Activated naive CD8-positive, alpha-beta T cell treated with anti-CD3 and anti-CD28 coated beads, Interleukin-2, amount 50 U/mL, for 16 hours (primary cell): Measurements from ENCODE around the gene ARTN.

Experiments used
- DNase-seq: peaks from one replicate; pipeline ENCODE4 v3.0.0-alpha.2; 2020; ENCODE audit warnings: low read depth, low spot score

The ARTN gene

DNA sequence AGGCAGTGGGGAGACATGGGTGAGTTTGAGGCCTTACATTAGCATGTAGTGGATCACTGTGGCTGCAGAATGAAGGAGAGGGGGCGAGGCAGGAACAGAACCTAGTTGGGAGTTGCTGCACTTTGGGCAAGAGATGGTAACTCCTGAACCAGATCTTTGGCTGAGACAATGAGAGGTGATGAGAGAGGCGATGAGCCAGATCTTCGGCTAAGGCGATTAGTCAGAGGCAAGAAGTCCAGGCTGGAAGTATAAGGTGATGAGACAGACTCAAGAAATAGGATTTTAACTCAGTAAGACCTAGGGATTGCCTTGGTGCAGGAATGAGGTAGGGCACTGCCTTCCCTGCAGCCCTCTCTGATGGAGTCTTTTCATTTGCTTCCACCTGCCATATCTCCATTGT lies 9.1 kb upstream of the ARTN start:
- no peak for DNase-seq

DNA sequence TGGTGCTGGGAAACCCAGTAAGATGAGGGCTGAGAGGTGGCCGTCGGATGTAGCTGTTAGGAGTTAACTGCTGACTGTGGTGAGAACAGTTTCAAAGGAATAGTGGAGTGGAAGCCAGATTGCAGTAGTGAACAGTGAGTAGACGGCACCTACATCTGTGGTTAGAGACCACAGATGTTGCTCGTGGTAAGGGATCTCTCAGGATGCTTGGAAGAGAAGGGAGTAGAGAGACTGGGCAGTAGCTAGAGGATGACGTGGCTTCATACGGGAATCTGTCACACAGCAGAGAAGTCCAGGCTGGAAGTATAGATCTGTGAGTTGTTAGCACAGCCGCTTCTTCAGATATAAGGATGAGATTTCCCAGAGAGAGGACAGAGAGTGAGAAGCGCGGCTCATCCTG lies 7.8 kb upstream of the ARTN start:
- DNase-seq, result no peak

GRCh38 chr1:43930168-43930948 lies 3.2 kb upstream of the ARTN start:
- no peak for DNase-seq

- DNase-seq, result no peak
These were observed 2.7 kb upstream of the ARTN start for GRCh38 chr1:43930949-43931275.

DNA sequence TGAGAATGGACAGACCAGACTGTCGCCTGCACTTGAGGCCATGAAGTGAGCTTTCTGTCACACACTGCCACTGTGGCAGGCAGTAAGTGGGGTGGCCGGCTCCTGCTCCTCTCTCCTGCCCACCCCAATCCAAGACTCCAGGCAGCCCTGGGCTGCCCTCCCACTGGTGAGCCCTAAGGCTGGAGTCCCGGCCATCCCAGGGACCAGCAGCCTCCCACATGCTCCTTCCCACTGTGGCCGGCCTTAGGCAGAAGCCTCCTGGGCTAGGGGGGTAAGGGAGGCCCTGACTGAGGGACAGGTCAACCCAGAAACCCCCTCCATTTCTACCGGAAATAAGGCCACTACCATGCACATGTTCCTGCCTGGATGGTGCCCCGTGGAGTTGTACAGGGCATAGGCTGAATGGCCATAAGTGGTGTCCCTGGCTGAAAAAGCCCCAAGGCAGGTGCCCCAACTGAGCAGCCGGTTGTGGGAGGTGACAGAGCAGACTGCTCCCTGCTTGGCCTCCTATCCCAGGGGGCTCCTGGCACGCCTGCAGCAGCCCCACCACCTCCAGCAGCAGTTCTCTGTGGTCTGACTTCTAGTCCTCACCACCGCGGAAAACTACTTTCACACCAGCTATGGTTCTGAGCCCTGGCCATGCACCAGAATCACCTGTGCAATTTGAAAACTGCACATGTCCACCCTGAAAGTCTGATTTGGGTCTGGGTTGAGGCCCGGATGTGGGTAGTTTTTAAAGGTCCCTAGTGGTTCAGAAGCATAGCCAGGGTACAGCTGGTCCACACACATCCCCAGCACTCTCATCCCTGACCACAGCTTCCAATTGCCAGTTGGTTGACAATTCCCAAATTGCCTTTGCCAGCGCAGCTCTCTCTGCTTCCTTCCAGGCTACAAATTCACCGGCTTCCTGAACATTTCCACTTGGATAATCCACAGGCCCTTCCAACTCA lies 1.6 kb upstream of the ARTN start:
- no peak for DNase-seq

DNA sequence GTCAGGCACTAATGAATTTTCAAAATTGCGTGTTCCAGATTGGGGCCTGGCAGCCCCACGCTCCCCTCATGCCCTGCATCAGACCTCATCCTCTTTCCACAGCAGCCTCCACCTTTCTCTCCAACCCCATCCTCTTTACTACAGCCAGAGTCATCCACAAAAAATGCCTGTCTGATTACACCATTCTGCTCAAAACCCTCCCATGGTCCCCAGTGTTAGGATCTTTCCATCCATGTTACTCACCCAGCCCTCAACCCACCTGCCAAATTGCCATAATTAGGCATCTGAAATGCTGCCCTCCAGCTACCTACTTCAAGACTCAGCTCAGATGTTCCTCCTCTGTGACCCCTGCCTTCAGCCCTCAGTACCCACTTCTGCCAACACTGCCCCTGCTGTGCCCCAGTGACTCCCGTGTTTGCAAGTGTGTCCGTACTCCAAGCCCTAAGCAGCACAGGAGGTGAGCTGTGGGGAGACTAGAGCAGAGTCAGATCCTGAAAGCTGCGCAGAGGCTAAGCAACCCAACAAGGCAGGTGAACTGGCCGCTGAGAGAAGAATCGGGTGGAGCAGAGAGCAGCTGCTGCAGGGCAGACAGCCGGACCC lies 715 bp upstream of the ARTN start:
- DNase-seq, result no peak

- peak; percentile 19 for DNase-seq
These were observed 742 bp downstream of the ARTN start for GRCh38 chr1:43934101-43934985.

- DNase-seq, result no peak
These were observed 1.4 kb downstream of the ARTN start for GRCh38 chr1:43934986-43935324.

DNA sequence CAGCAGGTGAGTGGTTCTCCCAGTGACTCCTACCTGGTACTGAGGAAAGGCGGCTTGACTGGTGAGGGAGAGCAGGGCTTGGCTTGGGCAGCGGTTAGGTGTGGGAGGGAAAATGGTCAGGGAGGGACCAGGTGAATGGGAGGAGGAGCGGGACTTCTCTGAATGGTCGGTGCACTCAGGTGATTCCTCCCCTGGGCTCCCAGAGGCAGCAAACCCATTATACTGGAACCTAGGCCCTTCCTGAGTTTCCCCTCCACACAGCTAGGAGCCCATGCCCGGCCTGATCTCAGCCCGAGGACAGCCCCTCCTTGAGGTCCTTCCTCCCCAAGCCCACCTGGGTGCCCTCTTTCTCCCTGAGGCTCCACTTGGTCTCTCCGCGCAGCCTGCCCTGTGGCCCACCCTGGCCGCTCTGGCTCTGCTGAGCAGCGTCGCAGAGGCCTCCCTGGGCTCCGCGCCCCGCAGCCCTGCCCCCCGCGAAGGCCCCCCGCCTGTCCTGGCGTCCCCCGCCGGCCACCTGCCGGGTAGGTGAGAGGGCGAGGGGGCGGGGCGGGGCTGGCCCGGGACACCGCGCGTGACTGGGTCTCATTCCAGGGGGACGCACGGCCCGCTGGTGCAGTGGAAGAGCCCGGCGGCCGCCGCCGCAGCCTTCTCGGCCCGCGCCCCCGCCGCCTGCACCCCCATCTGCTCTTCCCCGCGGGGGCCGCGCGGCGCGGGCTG lies 2.3 kb downstream of the ARTN start:
- DNase-seq, result no peak

GRCh38 chr1:43936431-43937151 lies 3.0 kb downstream of the ARTN start:
- DNase-seq, result no peak

DNA sequence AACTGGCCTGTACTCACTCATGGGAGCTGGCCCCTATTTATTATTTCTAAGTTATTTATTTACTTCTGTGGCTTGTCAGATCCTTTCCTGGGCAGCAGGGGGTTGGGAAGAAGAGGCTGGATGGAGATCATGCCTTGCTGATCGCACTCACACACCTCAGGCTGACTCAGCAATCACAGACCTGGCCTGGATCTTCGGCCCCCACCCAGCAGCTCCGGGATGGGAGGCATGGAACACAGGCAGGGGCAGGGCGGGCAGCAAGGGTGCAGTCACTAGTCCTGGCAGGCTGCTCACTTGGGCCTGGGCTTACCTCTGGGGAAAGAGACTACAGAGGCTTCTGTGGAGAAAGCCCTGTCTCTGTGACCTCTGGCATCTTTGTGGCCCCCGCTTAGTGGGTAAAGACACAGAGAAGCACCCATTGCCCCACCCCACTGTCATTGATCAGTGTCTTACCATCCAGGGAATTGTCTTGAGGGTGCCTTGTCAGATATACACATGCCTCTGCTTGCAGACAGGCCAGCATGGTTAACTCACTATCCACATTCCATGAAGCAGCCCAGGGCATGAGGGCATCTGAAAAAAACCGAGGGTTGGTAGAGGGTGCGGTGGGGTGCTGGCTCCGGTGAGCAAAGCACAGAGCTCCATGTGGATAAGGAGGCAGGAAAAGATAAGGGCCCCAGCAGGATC lies 3.7 kb downstream of the ARTN start:
- DNase-seq, result no peak

DNA sequence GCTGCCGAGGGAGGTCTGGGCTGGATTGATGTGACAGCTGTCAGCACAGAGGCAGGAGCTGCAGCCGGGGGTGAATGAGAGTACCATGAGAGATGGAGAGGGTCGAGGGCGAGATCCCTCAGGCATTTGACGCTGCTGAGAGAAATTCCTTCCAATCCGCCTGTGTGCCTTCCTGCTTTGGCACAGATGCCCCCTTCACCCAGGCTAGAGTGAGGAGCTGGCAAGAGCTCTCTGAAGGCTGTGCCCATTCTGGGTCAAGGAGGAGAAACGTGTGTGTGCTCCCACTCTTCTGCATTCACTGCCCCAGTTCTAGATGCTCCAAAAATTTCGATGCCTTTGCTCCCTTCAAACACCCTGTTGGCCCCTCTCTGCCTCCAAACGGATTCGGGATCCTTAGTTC lies 4.8 kb downstream of the ARTN start:
- DNase-seq, result no peak

- DNase-seq, result no peak
These were observed 5.4 kb downstream of the ARTN start for GRCh38 chr1:43938892-43939587.

DNA sequence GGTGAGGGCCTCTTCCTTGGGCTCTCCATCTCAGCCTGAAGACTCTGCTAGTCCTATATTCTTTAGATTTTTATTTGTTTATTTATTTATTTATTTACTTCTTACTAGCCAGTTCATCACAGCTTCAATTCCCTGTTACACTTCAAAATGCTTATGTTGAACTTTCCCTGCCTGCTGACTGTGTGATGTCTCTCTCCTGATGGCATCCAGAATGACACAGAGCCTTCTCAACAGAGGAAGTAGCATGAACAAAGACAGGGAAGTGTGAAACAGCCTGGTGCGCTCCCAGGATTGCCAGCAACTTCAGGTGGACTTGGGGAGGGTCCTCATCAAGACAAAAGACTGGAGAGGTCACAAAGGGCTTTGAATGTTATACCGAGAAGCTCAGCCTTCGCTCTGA lies 8.8 kb downstream of the ARTN start:
- no peak for DNase-seq

DNA sequence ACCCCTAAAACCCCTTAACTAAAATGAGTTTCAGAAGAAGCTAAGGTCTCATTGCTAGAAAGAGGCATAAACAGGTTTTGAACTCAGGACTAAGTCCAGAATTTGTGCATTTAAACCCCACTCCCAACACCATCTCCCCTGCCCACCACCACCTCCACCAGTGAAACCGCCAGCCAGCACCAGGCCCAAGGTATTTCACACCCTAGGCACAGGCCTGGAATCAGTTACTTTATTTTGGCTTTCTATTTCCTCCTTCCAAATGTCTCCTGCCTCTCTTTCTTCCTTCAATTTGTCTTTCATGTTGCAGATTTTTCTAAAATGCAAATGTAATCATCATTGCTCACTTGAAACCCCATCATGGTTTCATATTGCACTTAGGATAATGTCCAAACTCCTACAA lies 11.3 kb downstream of the ARTN start:
- DNase-seq, result no peak

DNA sequence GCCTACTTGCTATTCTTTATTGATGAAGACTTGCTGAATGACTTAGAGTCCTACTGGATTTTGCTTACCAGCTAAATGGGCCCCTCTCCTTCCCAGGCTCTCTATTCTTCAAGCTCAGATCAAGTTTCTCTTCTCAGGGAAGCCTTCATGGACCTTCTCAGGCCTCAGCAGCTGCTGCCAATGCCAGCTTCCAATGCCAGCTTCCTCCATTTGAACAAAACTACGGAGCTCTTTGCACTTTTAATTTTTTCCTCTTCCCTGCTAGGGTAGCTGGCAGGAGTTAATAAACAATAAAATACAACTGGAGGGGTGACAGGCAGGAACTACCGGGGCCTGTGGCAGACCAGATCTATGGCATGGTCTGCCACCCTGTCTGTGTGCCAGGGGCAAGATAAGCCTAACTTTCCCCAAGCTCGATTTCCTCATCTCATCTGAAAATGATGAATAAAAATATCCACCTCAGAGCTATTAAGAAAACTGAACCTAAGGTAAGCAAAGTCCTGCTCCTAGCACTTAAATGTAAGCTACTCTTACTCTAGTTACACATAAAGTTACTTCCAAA lies 12.2 kb downstream of the ARTN start:
- DNase-seq, result no peak

DNA sequence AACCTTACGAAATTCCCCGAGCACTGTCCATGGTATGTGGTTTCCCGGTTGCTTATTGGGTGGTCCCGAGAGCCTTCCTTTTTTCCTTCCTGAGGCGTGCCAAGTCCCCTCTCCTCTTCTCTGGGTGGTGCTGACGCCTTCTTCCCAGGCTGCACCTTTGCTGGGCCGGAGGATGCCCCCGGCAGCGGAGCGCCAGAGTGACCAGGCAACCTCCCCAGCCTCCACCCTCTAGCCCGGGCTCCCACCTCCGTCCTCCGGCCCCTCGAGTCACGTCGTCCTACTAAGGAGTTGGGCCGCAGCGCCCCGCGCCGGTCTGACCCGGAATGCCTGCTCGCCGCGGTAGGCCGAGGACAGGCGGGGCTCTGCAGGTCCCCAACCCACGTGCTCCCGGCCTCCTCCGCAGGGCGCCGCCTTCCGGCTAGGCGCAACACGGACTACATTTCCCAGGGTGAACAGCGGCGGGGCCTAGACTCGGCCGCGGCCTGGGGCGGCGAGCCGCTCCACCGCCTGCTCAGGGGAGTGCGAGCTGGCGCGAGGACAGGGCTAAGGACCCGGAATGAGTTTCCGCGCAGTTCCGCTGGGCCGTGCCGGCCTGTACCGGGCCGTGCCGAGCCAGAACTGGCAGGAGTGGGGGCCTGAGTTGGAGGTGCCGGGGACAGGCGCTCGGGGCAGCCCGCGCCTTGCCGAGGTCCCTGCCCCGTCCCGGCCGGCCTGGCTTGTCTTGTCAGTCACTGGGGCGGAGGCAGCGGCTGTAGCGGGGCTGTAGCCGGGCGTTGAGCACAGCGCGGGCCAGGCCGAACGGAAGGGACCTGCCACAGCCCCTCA lies 12.8 kb downstream of the ARTN start, which contains the start of gene IPO13:
TSS of gene IPO13 (plus strand) at position 715 of the 825 bp plus-strand sequence. CDS start 651 bp downstream, outside the sequence.
- DNase-seq, result peak; percentile 92
